Liver (tissue), 3 donors: ENCODE results near the gene ELAVL3.

Source experiments
- CTCF ChIP-seq: fragments of 150-350 bp; IDR thresholded peaks from 2 replicates; pipeline ENCODE4 v1.5.1; 2017; ENCODE audit warnings: improper control_type of control experiment, low read depth, low read length; ENCODE audit not compliant: missing input control
- EGR1 ChIP-seq, 2 donors: IDR thresholded peaks; 2 replicates each; pipeline ENCODE4 v1.6.1; 2016 to 2018; ENCODE audit warnings: antibody characterized with exemption in 2 of 2, low read depth in 2 of 2
- HNF4A ChIP-seq, 2 donors: conservative IDR thresholded peaks; 2 replicates each; pipeline ENCODE4 v1.6.1; 2016; ENCODE audit warnings: antibody characterized with exemption in 2 of 2, mild to moderate bottlenecking in 2 of 2
- JUND ChIP-seq, 2 donors: IDR thresholded peaks; 2 replicates each; pipeline ENCODE4 v1.6.1; 2016; ENCODE audit warnings: antibody characterized with exemption in 2 of 2
- MAX ChIP-seq: IDR thresholded peaks from 2 replicates; pipeline ENCODE4 v1.6.1; 2016; ENCODE audit warnings: antibody characterized with exemption
- REST ChIP-seq: IDR thresholded peaks from 2 replicates; pipeline ENCODE4 v1.6.1; 2016; ENCODE audit warnings: antibody characterized with exemption, mild to moderate bottlenecking
- TAF1 ChIP-seq: conservative IDR thresholded peaks from 2 replicates; pipeline ENCODE4 v1.6.1; 2016; ENCODE audit warnings: antibody characterized with exemption, mild to moderate bottlenecking
- ZBTB33 ChIP-seq: IDR thresholded peaks from 2 replicates; pipeline ENCODE4 v1.6.1; 2016; ENCODE audit warnings: antibody characterized with exemption
- donor health status: healthy.
- donor health status: healthy.

GRCh38 chr19:11473725-11474124, 7.1 kb downstream of the ELAVL3 start:
- TF ChIP-seq ZBTB33 = no peak
- no peak for TF ChIP-seq JUND (IDR thresholded peaks at IDR 0.05)
- TF ChIP-seq MAX = no peak
- TF ChIP-seq TAF1 = no peak
- no peak for TF ChIP-seq REST
- TF ChIP-seq CTCF = no peak
- TF ChIP-seq EGR1 (IDR thresholded peaks at IDR 0.05; ENCODE audit: low read depth in 2 of 2) = no peak
- TF ChIP-seq HNF4A (conservative IDR thresholded peaks at IDR 0.05) = no peak
